A549 (cell line): ENCODE data around the gene TRAF7.

Source experiments
- CHD2 ChIP-seq: fragments of 150-350 bp; IDR thresholded peaks from 2 replicates; pipeline ENCODE4 v1.6.1; 2014; ENCODE audit warnings: low read length; ENCODE audit not compliant: partially characterized antibody
- HOXA7 ChIP-seq: fragments of 250-450 bp; sonication (Bioruptor Pico); IDR thresholded peaks from 2 replicates; pipeline ENCODE4 v1.5.0; 2020; ENCODE audit warnings: mild to moderate bottlenecking, moderate library complexity
- KDM1A ChIP-seq: fragments of 200-600 bp; sonication (generic); IDR thresholded peaks from 2 replicates; pipeline ENCODE4 v1.6.1; 2016; ENCODE audit warnings: low read depth, mild to moderate bottlenecking
- POLR2A ChIP-seq: IDR thresholded peaks from 2 replicates; pipeline ENCODE4 v1.6.1; 2012; ENCODE audit warnings: mild to moderate bottlenecking, low read length
- REST ChIP-seq: fragments of 200-600 bp; sonication (generic); IDR thresholded peaks from 2 replicates; pipeline ENCODE4 v1.6.1; 2016; ENCODE audit warnings: antibody characterized with exemption, mild to moderate bottlenecking, moderate library complexity
- RFX5 ChIP-seq: fragments of 450-650 bp; IDR thresholded peaks from 2 replicates; pipeline ENCODE4 v1.7.1; 2014; ENCODE audit warnings: antibody characterized with exemption, mild to moderate bottlenecking, moderate library complexity
- TF ChIP-seq, protein P1 (sequence below): fragments of >200 bp; sonication (Bioruptor Twin); formaldehyde crosslinking; IDR thresholded peaks from 3 replicates; pipeline ENCODE4 v1.5.1; 2016

DNA sequence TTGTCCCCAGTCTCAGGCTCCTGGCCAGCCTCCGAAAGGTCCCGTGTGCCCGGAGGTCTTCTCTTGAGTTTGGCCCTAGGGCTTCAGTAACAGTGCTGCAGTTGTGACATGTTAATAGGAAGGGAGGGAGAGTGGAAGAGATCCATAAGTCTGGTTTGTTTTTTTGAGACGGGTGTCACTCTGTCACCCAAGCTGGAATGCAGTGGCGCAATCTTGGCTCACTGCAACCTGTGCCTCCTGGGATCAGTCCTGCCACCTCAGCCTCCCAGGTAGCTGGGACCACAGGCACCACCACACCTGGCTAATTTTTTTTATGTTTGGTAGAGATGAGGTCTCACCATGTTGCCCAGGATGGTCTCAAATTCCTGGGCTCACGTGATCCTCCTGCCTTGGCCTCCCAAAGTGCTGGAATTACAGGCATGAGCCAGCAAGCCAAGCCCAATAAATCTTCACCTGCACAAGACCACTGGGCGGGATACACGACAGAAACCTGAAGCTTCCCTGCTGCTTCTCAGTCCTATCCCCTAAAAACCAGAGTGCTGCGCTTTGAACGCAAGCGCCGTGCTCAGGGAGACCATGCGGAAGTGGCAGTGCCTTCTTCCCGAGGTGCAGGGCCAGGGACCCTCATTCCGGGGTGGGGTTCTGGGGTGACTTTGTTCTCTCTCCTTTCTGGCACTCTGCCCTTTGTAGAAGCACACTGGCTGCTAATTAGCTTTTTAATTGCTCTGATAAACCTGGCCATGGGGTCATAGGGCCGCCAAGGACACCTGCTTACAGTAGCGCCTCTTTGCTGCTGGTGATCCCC lies 10.9 kb downstream of the TRAF7 start:
- TF ChIP-seq REST = no peak
- no peak for TF ChIP-seq RFX5
- TF ChIP-seq CHD2 = no peak
- TF ChIP-seq KDM1A = no peak
- TF ChIP-seq, protein P1, sequence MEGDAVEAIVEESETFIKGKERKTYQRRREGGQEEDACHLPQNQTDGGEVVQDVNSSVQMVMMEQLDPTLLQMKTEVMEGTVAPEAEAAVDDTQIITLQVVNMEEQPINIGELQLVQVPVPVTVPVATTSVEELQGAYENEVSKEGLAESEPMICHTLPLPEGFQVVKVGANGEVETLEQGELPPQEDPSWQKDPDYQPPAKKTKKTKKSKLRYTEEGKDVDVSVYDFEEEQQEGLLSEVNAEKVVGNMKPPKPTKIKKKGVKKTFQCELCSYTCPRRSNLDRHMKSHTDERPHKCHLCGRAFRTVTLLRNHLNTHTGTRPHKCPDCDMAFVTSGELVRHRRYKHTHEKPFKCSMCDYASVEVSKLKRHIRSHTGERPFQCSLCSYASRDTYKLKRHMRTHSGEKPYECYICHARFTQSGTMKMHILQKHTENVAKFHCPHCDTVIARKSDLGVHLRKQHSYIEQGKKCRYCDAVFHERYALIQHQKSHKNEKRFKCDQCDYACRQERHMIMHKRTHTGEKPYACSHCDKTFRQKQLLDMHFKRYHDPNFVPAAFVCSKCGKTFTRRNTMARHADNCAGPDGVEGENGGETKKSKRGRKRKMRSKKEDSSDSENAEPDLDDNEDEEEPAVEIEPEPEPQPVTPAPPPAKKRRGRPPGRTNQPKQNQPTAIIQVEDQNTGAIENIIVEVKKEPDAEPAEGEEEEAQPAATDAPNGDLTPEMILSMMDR = no peak
- TF ChIP-seq HOXA7 (CRISPR knock-in tag) = no peak
- TF ChIP-seq POLR2A = no peak
